GM19239 (cell line): ENCODE results near the gene CASK.
"Not testable (repeated sequence)": the region's sequence is repeated elsewhere in the genome, so short reads cannot be mapped to it uniquely, and the experiment has no call there.

Experiments used
- DNase-seq: peaks from one replicate; pipeline ENCODE4 v3.0.0; 2011; ENCODE audit warnings: low spot score; ENCODE audit not compliant: insufficient read length
- FAIRE-seq: peaks from 2 replicates; lab custom pipeline; 2011; peaks lifted over from hg19 to GRCh38; lab: Jason Lieb, UNC

Gene CASK

DNA sequence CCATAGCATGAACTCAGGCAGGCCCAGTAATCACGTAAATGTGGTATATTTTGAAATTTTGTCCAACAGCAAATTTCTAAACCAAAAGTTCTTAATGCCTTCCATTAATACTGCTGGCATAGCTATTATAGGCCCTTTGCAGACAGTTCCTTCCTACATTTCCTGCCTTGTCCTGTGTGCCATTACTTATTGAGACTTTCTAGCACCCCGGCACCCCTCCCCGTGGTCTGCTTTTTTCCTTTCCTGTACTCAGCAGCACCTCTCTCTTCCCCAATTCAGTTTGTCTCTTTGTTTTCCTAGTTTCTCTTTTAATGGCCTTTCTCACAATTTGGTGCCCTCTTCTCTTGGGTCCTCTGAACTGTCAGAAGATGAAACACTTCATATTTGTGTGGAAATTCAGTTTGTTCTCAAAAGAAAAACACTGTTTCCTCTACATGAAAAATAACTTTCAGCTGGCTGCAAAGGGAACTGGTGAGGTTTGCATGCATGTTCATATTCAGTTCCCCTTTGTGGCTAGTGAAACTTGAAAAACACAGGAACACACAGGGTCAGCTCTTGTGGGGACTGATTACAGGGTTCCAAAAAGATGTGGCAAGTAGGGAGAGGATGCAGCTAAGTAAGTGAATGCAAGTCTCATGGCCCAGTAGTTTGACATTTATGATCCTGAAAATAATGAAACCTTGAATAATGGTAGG is 217.5 kb downstream of the CASK start:
- FAIRE-seq (peak; percentile 98), DNase-seq (no peak)

DNA sequence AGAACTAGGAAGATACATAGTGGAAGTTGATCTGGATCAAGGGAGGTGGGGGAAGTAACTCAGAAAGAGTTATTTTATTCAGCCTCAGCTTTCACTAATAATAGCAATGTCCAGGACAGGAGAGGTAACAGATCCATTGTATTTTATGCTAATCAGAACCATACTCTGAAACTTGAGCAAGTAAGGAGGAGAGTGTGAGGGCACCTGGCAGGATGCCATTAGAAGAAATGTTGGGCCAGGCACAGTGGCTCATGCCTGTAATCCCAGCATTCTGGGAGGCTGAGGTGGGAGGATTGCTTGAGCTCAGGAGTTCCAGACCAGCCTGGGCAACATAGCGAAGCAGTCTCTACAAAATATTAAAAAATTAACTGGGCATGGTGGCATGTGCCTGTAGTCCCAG is 218.3 kb downstream of the CASK start:
- no peak for FAIRE-seq
- DNase-seq = no peak

DNA sequence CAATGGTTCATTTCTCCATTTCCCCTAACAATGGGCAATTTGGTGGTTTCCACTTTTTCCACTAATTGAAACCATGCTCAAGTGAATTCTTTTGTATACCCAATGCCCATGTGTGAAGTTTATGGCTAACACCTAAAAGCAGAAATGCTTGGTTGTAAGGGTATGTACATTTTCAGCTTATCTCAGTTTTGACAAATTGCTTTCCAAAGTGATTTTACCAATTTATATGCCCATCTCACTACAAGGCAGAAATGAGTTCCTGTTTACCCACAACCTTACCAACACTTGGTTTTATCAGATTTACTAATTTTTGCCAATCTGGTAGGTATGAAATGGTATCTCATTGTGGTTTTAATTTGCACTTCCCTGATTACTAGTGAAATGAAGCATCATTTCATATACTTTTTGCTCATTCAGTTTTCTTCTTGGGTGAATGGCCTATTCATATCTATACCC is 219.8 kb downstream of the CASK start:
- DNase-seq (no peak), FAIRE-seq (peak; percentile 84)

DNA sequence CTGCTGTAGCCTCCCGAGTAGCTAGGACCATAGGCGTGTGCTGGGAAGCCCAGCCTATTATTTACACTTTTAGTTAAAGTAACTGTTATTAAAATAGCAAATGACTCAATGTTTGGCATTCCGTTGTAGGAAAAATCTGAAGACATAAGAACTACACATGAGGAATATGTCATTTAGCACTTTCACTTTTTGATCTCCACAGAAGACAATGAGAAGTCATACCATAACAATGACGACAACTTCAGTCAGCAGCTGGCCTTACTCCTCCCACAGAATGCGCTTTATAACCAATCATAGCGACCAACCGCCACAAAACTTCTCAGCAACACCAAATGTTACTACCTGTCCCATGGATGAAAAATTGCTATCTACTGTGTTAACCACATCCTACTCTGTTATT is 227.9 kb downstream of the CASK start:
- DNase-seq = no peak
- no peak for FAIRE-seq

DNA sequence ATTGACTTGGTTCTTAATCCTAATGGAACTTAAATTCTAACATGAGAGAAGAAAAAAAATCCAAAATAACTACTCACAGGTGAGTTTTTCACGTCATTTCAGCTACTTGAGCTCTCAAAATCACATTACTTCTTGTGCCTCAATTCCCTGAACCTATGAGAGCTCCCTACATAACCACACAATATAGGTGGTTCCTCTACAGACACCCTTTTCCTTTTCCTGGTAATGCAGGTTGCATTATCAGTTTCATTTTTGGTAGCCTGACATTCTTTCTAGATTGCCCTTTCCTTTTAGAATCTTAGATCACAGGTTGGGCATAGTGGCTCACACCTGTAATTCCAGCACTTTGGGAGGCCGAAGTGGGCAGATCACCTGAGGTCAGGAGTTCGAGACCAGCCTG is 230.3 kb downstream of the CASK start:
- DNase-seq = no peak
- FAIRE-seq = peak; percentile 89

DNA sequence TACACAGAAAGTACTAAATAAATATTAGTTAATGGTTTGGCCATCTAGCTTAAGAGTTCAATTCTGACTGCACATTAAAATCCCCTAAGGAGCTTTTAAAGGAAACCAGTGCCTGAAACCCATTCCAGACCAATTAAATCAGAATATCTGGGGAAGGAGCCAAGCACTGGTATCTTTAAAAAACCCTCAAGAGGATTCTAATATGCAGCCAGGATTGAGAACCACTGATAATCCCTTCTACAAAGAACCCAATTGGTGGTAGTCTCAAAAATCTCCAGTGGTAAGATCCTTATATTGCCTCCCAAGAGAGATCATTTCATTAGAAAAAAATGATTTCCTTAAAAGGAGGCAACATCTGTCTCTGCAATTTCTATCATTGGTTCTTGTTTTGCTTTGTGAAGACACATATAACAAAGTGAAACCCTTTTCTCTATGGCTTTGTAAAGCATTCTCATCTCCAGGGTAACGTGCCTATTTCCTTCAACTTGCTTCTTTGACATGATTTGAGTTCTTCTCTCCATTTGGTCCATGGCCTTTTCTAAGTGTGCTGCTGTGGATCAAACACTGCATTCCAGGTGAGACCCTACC is 231.1 kb downstream of the CASK start:
- DNase-seq (no peak), FAIRE-seq (no peak)

DNA sequence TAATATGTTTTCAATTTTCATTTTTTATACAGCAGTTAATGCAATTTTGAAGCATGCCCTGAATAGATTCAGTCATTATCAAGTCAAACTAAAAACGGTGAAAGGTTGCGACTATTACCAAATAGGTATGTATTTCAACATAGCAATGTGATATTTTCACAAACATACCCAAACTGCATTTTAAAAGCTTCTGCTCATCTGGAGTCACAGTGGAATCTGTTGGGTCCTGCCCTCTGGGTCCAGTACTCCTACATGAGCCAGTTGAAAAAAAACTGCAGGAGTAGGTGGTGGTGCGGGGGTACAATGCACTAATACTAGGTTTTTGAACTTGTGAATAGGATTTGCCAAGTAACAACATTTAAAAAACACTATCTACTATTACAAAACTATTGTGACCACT is 233.6 kb downstream of the CASK start:
- FAIRE-seq (peak; percentile 66), DNase-seq (no peak)

DNA sequence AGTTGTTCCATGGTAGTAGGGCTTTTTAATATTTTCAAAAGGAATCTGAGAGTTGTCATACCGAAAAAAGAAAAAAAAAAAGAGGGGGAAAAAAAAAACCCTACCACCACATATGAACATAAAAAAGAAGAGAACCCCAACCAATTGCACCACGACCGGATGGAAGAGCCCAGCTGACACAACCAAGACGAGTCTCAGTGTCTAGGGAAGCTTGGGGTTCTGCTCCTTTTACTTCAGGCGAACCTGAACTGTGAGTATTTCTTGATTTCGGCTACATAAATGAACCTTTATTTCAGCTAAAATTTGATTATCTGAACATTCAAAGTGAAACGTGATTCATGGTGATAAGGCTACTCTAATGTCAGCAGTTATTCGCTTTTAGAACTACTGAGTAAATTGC is 234.5 kb downstream of the CASK start, which contains the start of gene GPR34:
GPR34 (plus strand) TSS at position 139 of the 400 bp plus-strand sequence. CDS start 6,661 bp downstream, outside the sequence.
- FAIRE-seq (peak; percentile 95), DNase-seq (no peak)

DNA sequence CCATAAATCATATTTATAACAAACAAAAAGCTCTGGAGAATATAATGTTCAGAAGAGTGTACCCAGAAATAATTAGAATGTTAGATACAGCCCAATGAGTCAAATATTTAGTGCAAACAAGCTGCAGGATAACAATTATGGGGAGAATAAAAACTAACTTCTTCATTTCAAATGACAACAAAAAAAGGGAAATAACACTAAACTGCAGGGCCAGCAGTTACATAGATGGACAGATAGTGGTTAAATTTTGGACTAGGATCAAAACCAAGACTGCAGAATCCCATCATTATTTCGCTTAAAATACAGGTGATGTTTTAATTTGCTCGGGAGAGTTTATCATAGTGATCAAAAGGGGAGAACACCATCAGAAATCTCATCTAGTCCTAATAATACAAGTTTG is 235.2 kb downstream of the CASK start:
- DNase-seq = no peak
- FAIRE-seq = peak; percentile 66

DNA sequence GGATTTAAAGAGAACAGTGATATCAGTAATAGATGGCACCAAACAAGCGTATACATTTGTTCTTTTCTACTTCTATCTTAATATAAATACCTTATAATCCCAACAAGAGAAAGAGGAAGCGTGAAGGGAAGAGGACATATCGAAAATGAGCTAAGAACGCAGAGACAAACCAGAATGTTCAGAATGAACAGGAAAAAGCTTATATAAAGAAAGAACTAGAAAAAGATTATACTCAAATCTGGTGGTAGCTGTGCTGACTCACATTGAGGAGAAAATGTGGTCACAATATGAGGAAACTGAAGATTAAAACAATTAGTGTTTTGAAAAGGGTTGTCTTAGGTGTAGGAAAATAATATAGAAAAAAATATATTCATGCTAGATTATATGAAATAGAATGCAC is 236.6 kb downstream of the CASK start:
- FAIRE-seq (peak; percentile 89), DNase-seq (no peak)

DNA sequence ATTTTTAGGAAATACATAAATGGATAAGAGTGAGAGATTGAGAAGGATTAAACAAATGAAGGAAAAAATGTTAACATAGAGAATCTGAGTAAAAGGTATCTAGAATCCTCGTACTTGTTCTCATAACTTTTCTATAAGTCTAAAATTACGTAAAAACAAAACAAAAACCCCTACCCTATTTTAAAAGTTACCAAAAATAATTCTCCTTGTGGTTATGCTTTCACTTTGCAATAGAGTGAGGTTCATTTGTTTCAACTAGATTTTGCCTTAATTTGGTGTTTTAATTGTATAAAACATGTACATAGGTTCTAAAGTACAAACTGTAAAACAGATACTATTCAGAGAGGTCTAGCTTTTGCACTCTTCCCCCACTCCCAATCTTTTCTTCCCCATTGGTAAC is 238.4 kb downstream of the CASK start:
- DNase-seq (no peak), FAIRE-seq (peak; percentile 92)

DNA sequence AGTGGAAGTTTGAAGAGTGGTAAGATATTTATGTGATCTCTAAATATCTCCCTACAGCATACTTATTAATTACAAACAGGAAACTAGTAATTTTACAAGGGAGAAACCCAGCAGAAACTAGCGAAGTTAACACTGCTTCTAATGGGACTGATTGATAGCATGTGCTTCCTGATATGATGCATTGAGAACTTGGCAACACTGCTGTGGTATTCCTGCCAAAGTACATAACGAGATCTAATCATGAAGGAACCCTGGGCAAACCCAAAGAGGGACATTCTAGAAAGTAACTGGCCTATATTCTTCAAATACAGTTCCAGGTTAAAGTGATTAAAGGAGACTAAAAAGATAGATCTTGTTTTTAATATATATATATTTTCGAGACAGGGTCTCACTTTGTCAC is 239.2 kb downstream of the CASK start:
- DNase-seq (no peak), FAIRE-seq (peak; percentile 89)

DNA sequence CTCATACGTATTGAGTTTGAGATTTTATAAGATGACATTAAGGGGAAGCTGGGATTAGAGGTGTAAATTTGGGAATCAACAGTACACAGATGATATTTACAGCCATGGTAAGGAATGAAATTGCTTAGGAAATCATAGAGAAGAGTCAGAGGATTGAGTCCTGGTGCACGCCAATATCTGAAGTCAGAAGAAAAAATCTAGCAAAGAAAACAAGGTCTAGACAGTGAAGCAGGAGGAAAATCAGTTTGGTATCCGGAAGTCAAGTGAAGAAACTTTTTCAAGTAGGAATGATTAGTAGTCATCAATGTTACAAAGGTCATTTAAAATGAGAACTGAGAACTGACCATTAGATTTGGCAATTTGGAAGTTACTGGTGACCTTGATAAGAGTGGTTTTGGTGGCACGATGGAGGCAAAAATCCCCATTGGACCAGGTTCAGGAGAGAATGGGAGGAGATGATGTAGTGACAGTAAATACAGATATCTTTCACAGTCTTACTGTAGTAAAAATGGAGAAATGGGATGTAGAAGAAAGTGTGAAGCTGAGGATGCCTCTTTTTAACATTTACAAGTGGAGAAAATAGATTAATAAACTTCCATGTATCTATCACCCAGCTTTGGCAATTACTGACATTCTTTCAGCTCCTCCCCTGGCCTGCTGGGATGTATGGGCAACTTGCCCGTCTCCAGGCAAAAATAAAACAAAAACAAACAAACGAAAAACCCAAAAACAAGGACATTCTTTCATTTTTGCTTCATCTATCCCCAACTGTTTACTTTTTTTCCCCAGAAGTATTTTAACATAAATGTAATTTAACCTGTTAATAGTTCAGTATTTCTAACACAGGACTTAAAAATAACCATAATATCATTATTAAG is 245.9 kb downstream of the CASK start:
- no peak for FAIRE-seq
- no peak for DNase-seq

DNA sequence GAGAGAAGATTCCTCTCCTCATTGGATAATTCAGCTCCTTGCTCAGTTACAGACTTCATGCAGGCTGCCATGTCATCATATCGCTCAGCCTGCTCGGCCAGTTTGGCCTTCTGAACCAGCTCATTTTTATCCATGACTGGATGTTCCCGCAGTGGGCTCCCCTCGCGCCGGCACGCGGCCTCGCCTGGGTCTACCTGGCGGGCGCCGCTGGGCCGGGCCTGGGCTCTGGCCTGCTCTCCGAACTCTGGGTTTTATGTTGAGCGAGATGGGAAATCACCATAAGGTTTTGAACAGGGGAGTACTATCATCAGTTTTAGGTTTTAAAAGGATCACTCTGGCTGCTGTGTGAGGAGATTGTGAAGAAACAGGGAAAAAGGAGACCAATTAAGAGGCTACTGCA is 247.0 kb downstream of the CASK start:
- not testable (repeated sequence) for FAIRE-seq, DNase-seq

DNA sequence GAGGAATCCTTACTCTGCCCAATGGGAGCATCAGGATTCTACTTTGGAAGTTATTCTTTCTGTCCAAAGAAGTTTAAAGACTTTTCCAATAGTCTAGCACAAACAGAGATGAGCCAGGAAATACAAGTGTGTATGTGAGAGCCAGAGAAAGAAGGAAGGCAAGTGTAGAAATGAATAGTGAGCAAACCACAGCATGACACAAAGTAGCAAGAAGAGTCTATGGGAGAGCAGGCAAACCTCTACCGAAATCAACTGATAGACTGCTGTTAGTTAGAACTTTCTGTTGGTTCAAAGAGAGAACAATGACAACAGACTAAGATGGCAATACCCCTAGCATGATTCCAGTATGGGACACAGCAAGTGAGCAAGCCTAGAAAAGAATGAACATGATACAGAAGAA is 250.7 kb downstream of the CASK start:
- DNase-seq = no peak
- FAIRE-seq = peak; percentile 68

DNA sequence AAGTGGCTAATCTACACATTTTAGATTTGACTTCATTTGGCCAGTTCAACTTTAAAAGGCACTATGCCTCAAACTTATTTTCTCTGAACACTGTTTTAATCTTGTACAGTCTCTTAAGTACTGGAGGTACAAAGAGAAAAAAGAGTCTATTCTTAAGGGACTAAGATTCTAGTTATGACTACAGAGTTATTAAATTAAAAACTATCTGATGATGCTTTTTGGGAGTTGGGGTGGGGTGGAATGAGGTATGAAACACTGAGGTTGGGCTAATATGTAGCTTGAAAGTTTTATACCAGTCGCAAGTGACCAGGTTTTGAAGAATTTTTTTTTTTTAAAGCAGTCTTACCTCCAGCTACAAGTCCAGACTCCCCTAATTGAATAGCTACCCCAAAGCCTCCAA is 252.3 kb downstream of the CASK start:
- FAIRE-seq (no peak), DNase-seq (no peak)

DNA sequence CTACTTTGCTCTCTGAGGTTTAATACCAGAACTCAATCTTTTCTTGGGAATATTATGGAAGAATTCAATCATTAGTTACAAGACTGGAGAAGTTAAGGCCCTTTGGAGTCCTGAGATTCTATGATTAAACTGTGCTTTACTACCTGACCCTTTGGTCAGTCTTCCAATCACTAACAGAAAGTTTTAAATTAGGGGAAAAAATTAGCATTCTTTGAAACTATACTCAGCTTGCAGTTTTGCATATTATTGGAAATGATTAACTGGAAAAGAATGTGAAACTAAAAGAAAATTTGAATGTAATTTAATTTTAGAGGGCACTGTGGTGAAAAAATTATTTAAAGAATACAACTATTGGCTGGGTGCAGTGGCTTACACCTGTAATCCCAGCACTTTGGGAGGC is 253.2 kb downstream of the CASK start:
- FAIRE-seq (no peak), DNase-seq (no peak)

DNA sequence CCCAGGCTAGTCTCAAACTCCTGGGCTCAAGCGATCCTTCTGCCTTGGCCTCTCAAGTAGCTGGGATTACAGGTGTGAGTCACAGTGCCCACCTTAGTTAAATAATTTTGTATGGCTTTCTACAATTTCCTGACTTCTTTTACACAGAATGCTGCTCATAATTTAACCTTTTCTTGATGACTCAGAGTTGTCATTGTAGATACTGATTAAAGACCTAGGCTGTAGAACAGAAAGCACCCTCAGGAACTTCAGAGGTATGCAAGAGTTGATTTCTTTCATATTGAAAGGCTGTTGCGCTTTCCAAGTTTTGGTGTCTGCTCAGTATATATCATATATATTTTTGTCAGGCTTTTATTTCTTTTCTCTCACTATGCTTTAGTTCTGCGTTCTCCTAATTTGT is 255.7 kb downstream of the CASK start:
- FAIRE-seq = peak; percentile 75
- no peak for DNase-seq

DNA sequence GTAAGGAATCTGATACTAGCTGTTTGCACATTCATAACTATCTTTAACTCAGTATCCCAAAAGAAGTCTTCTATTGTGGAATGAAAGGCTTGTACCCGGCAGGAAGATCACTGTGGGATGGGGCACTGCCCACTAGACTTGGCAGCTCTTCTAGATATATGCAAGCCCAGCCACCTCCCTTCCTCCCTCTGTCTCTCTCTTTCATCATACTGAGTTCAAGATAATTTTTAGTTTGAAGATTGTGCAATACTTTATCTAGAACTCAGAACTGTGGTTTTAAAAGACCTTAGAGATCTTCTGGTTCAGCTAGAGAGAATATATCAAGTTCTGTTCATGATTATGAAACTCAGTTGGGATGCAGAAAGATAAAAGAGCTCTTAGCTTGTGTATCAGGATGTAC is 257.1 kb downstream of the CASK start:
- FAIRE-seq (peak; percentile 74), DNase-seq (no peak)

DNA sequence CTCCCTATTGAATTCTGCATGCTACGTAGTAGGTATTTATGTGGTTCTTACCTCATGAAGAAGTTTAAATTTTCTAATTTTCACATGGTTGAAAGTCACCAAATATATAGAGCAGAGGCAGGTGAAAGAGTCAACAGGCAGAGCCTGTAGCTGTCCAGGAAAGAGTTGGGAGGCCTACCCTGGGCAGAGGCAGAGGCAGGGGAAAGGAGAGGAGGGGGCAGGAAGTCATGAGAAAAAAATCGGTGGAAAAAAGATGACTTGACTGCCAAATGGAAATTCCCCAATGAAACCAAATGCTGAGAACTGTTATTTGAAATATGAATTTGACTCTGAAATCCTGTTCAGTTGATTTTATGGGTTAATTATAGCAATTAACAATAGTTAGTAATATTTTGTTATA is 257.7 kb downstream of the CASK start:
- FAIRE-seq = no peak
- DNase-seq = no peak

DNA sequence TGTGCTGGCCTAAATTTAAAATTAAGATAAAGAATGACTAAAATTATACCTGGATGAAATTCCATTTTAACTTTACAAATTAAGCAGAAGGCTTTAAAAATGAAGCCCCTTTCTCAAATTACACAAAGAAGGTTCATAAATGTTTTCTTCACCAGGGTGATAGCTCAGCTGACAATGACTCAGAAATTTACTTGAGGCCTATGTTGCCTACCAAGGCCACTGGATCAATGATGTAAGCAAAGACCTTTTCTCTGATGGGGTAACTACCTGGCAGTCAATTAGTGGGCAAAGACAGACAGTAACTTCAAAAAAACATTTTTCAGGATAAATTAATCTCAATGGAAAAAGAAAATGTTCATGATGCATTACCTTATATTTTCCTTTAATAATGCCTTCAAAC is 258.4 kb downstream of the CASK start:
- DNase-seq (no peak), FAIRE-seq (peak; percentile 40)
